ENCODE results near the gene WNT5A.

Gene WNT5A

GRCh38 chr3:55455915-55456314 lies 31.2 kb downstream of the WNT5A start:
- in situ Hi-C loops (cut with HindIII; ENCODE audit: low sequenced_read_pairs), result no loop called here

DNA sequence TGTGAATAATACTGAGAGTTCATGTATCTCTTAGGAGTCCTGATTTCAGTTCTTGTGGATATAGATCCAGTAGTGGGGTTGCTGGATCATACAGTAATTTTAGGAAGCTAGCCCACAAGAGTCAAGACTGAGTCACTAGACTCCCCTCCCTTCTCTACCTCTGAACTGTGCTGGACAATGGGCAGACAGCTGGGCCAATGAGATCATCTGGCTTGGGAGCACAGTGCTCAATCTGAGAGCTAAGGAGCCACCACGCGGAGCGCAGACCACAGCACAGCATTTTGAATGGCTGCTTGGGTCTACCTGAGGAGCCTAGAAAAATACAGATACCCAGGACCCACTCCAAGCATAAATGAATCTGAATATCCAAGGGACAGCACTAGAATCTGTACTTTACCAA lies 32.5 kb downstream of the WNT5A start:
- in situ Hi-C loops (cut with HindIII; ENCODE audit: low sequenced_read_pairs), result no loop called here

GRCh38 chr3:55453886-55454496 lies 33.1 kb downstream of the WNT5A start:
- in situ Hi-C loops (cut with HindIII; ENCODE audit: low sequenced_read_pairs), result no loop called here

DNA sequence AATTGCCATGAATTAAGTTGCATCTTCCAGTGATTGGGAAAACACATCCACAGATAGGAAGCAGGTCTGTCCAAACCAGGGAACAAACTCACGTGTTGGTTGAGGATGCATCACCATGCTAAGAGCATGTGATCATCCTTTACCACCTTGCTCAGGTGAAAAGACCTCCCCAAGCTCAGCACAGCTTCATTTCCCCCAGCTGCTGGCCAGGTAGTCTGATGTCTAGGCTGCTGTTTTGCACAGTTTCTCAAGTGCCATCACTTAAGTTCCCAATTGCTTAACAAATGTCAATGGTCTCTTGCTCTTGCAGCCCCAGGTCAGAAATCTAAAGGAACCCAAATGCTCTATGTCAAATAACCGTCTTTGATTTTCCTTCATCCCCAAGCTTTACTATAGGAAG lies 34.2 kb downstream of the WNT5A start:
- in situ Hi-C loops (cut with HindIII; ENCODE audit: low sequenced_read_pairs), result no loop called here

DNA sequence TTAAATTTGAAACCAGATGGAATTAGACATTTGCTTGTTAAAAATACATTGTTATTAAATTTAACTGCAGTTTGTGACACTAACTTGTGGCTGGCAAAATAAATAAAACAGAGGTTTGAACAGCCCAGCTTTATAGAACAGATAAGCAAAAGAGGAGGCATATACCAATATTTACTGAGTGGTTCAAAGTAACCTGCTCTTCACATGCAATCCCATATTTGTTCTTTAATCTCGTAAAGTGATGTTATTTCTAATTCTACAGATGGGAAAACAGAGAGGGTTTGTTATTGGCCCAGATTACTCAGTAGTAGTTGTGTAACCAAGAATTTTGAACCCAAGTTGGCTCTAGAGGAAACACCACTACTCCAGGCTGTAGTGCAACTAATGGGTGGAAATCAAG lies 37.6 kb downstream of the WNT5A start:
- in situ Hi-C loops (cut with HindIII; ENCODE audit: low sequenced_read_pairs), result no loop called here

GRCh38 chr3:55446850-55447249 lies 40.3 kb downstream of the WNT5A start:
- in situ Hi-C loops (cut with HindIII; ENCODE audit: low sequenced_read_pairs), result no loop called here

- in situ Hi-C loops (cut with HindIII; ENCODE audit: low sequenced_read_pairs), result no loop called here
Observed at GRCh38 chr3:55445551-55445950, 41.6 kb downstream of the WNT5A start.

GRCh38 chr3:55443346-55443745 lies 43.8 kb downstream of the WNT5A start:
- in situ Hi-C loops (cut with HindIII; ENCODE audit: low sequenced_read_pairs), result no loop called here

DNA sequence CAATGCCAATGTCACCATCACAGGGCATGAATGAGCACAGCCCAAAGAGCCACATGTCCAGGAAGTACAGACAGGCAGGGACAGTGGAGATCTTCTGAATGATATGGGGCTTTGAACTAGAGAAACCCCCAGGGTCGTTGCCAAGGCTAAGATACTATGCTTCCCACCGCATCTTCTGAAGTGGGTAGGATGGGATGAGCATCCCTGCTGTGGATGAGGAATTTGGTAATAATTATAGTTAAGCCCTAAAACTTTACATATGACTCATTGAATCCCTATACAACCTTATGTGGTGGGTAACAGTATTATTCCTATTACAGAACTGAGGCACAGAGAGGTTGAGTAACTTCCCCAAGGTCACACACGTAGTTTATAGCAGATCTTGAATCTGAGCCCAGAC lies 44.2 kb downstream of the WNT5A start:
- in situ Hi-C loops (cut with HindIII; ENCODE audit: low sequenced_read_pairs), result no loop called here

DNA sequence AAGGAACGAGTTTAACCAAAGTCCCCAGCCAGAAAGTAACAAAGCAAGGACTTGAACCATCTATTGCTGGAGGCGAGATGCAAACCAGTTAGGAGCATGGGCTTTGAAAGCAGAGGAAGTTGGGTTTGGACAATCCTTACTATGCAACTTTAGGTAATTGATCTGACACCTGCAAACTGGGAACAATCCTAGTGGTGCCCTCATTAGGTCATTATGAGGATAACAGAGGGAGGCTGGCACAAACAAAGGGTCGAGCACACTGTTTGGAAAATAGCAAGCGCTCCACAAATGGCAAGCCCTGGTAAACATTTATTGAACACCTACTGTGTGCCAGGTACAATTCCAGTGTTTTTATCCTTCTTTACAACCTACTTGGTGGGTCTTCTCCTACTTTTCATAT lies 45.6 kb downstream of the WNT5A start:
- in situ Hi-C loops (cut with HindIII; ENCODE audit: low sequenced_read_pairs), result no loop called here

DNA sequence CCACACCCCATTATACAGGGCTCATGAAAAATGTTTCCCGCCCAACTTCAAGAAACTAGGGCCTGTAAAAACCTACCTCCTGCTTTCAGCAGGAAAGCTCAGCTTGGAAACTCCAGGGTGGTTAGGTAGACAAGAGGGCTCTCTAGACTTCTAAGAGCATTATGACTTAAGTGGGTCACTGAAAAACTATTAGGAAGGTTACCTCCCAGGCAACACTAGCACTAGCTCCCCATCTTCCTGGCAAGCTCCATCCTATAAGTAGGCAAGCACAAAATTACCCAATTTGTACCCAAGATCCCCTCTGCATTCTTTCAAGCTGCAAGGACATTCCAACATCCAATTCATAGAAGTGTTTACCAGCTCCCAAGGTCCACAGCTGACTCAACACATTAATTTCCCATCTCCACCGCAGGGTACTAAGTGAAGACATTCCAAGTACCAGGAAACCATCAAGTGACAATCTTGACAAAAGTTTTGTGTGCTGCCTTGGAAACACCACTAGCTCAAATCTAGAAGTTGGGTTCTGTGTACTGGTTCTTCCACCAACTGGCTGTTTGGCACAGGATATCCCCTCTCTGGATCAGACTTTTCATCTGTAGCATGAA lies 46.9 kb downstream of the WNT5A start:
- in situ Hi-C loops (cut with HindIII; ENCODE audit: low sequenced_read_pairs), result no loop called here

DNA sequence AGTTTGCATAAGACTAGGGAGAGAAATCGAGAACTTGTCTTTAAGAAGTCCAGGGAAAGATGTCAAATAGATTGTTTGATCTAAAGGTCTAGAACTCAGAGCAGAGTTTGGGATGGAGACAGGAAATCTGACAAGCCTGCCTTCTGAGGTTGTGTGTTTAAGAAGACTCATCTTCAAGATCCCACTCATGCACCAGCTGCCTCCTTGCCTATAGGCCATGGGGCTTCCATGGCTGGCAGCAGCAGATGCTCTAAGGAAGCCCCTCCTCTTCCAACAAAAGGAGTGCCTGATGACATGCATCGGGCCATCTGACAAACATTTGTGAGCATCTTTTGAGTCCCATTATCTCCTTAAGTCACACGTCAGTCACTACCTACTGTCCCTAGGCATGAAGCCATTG lies 47.4 kb downstream of the WNT5A start:
- in situ Hi-C loops (cut with HindIII; ENCODE audit: low sequenced_read_pairs), result no loop called here

- in situ Hi-C loops (cut with HindIII; ENCODE audit: low sequenced_read_pairs), result no loop called here
Observed at GRCh38 chr3:55436644-55437043, 50.5 kb downstream of the WNT5A start.

- in situ Hi-C loops (cut with HindIII; ENCODE audit: low sequenced_read_pairs), result no loop called here
Observed at GRCh38 chr3:55435491-55435890, 51.6 kb downstream of the WNT5A start.

DNA sequence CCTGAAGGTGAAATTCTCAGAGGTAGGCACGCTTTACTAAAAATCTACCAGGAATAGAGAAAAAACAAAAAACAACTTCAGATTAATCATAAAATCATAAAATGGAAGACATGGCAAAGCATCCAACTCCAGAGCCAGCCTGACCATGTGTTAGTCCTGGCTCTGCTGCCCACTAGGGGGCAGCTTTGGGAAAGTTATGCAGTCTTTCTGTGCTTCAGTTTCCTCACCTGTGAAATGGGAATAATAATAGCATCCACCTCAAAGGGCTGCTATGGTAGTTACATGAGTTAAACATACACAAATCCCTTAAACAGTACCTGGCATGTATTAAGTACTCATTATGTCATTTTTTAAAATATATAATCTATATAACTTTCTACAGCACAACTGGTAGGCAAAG lies 52.3 kb downstream of the WNT5A start:
- in situ Hi-C loops (cut with HindIII; ENCODE audit: low sequenced_read_pairs), result no loop called here

- in situ Hi-C loops (cut with HindIII; ENCODE audit: low sequenced_read_pairs), result no loop called here
Observed at GRCh38 chr3:55431041-55431440, 56.1 kb downstream of the WNT5A start.

DNA sequence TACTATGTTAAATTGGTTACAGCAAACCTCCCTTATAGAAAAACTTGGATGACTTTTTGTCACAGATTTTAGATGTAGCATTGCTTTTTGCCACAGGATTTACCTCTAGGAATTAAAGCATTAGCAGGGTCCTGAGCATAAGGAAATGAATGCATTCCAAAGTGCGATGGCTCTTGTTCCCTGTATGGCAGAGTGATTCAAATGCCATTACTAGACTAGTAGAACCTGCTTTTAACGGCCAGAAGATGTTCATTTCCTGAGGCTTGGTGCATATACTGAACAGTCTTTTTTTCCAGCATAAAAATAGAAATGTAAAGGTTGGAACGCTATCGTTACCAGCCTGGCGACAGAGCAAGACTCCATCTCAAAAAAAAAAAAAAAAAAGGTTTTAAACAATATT lies 59.4 kb downstream of the WNT5A start:
- in situ Hi-C loops (cut with HindIII; ENCODE audit: low sequenced_read_pairs), result no loop called here

GRCh38 chr3:55426486-55426885 lies 60.6 kb downstream of the WNT5A start:
- in situ Hi-C loops (cut with HindIII; ENCODE audit: low sequenced_read_pairs), result no loop called here

- in situ Hi-C loops (cut with HindIII; ENCODE audit: low sequenced_read_pairs), result no loop called here
Observed at GRCh38 chr3:55423782-55424181, 63.3 kb downstream of the WNT5A start.

- in situ Hi-C loops (cut with HindIII; ENCODE audit: low sequenced_read_pairs), result no loop called here
Observed at GRCh38 chr3:55417211-55417610, 69.9 kb downstream of the WNT5A start.

DNA sequence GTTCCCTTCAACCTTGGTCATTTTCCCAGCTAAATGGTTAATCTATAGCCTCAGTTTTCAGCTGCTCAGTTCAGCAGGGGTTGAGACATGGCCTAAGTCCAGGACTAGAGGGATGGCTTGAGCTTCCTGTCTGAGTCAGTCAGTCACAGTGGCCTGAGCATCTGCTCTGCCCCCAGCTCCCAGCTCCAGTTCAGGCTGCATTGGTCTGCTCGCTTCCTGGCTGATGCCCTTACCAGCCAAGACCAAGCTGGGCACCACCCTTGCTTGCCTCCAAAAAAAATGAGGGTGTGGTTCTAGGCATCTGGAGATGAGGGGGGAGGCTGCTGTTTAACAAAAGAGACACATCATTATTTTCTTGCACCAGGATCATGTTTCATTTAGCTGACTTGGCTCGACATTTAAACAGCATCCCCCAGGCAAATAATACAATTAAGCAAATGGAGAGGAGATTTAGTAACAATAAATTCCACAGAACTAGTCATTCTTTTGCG lies 70.7 kb downstream of the WNT5A start:
- in situ Hi-C loops (cut with HindIII; ENCODE audit: low sequenced_read_pairs), result no loop called here
